Measurements from ENCODE around the gene CALN1. TPM values are rescaled to one million over a fixed set of nuclear protein-coding genes. Genes with fewer than 3 reads are reported as not detected.

Gene CALN1
- total and polyA plus RNA-seq, 11 donors: not detected

DNA sequence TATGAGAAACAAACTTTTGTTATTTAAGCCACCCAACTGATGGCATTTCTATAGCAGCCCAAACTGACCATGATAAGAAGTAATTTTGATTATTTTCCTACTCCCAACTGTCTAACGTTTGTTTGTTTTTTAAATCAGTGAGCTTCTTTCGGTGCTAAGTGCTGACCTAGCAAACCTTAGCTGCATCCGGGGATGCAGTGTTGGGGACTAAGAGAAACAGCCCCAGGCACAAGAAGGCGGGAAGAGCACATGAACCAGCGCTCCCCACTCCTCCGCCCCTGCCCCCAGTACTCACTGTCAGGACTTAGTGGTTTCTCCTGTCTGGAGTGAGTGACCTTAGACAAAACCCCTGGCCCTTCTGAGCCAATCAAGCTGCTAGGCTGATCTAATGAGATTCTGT is 168.8 kb downstream of the CALN1 start:
- H3K27me3 ChIP-seq: no peaks in the 10 kb centered on the region
- DNase-seq: no peak
- H3K4me1 ChIP-seq: no peaks in the 10 kb centered on the region
- no peak overlapping the region for H3K27ac ChIP-seq
- no peak for ATAC-seq
- peaks cover 0 to 12% (median 2%) of the 10 kb centered on the region in 12 donors for H3K9me3 ChIP-seq
- intact Hi-C loops (cut with DNase I): no loop called here
- no peak overlapping the region for H3K4me3 ChIP-seq
- H3K36me3 ChIP-seq: no peaks in the 10 kb centered on the region
- WGBS, 4 donors: 73 to 87% (median 84%) methylated on average over 6 of the region's 6 CpGs
- TF ChIP-seq, protein P1, sequence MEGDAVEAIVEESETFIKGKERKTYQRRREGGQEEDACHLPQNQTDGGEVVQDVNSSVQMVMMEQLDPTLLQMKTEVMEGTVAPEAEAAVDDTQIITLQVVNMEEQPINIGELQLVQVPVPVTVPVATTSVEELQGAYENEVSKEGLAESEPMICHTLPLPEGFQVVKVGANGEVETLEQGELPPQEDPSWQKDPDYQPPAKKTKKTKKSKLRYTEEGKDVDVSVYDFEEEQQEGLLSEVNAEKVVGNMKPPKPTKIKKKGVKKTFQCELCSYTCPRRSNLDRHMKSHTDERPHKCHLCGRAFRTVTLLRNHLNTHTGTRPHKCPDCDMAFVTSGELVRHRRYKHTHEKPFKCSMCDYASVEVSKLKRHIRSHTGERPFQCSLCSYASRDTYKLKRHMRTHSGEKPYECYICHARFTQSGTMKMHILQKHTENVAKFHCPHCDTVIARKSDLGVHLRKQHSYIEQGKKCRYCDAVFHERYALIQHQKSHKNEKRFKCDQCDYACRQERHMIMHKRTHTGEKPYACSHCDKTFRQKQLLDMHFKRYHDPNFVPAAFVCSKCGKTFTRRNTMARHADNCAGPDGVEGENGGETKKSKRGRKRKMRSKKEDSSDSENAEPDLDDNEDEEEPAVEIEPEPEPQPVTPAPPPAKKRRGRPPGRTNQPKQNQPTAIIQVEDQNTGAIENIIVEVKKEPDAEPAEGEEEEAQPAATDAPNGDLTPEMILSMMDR (IDR thresholded peaks at IDR 0.05): no peak
- no peak for TF ChIP-seq POLR2A (IDR thresholded peaks at IDR 0.05)

DNA sequence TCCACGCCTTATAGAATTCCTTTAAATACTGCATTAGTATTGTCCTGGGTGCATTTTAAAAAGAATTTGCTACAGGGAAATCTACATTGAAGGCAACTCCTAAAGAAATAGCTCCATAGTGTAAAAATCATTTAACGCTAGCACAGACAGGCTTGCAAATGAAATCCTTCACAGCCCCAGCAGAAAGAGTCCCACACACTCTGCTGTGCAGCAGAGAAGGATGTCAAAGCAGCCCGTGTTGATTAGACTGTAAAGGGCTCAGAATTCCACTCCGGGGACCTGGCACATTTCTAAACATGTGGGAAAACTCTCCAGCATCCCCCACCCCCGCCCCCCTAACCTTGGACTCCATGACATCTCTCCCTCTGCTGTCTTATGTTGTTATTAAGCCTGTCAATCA is 176.8 kb downstream of the CALN1 start:
- 55 to 73% (median 69%) methylated on average over 5 of the region's 5 CpGs for WGBS, 4 donors
- Histone ChIP-seq H3K9me3 (no peaks in the 10 kb centered on the region), H3K36me3 (no peaks in the 10 kb centered on the region), H3K4me3 (no peak overlapping the region), H3K4me1 (no peaks in the 10 kb centered on the region), H3K27ac (no peak overlapping the region), H3K27me3 (no peaks in the 10 kb centered on the region)
- TF ChIP-seq, protein P1 (IDR thresholded peaks at IDR 0.05): no peak
- TF ChIP-seq POLR2A (IDR thresholded peaks at IDR 0.05): no peak
- no peak for ATAC-seq
- DNase-seq: no peak
- intact Hi-C loops (cut with DNase I): no loop called here

DNA sequence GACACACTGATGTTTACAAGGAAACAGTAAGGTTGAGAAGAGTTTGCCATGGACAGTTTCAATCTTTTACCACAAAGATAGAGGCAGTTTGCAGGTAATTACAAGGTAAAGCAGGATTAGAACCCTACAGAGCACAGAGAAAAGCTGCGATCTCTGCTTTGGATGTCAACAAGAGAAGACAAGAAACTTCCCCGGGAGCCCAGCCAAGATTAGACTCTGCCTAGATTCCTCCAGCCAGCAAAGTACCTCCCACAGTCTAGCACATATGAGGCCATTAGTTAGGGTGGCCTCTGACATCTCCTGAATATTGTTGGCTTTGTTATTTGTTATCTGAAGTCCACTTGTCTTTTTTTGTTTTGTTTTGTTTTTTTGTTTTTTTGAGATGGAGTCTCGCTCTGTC is 178.1 kb downstream of the CALN1 start:
- DNase-seq (no peak), ATAC-seq (no peak)
- Histone ChIP-seq H3K27ac (no peak overlapping the region), H3K9me3 (no peaks in the 10 kb centered on the region), H3K36me3 (no peaks in the 10 kb centered on the region), H3K4me3 (no peak overlapping the region), H3K4me1 (no peaks in the 10 kb centered on the region), H3K27me3 (no peaks in the 10 kb centered on the region)
- intact Hi-C loops (cut with DNase I): no loop called here
- TF ChIP-seq POLR2A (IDR thresholded peaks at IDR 0.05): no peak
- TF ChIP-seq, protein P1 (IDR thresholded peaks at IDR 0.05): no peak
- 61 to 69% (median 66%) methylated on average over 3 of the region's 3 CpGs for WGBS, 4 donors

DNA sequence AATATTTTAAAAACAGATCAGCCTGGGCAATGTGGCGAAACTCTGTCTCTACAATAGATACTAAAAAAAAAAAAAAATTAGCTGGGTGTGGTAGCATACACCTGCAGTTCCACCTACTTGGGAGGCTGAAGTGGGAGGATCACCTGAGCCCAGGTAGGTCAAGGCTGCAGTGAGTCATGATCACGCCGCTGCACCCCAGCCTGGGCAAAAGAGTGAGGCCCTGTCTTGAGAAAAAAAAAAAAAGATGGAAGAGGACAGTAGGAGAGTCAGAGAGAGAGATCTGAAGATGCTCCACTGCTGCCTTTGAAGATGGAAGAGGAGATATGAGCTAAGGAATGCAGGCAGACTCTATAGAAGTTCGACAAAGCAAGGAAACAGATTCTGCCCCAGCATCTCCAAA is 181.9 kb downstream of the CALN1 start:
- Histone ChIP-seq H3K27ac (no peak overlapping the region), H3K27me3 (no peaks in the 10 kb centered on the region), H3K36me3 (no peaks in the 10 kb centered on the region), H3K9me3 (no peaks in the 10 kb centered on the region), H3K4me3 (no peak overlapping the region), H3K4me1 (no peaks in the 10 kb centered on the region)
- TF ChIP-seq, protein P1 (IDR thresholded peaks at IDR 0.05): no peak
- intact Hi-C loops (cut with DNase I): no loop called here
- 71 to 75% (median 73%) methylated on average over 4 of the region's 4 CpGs for WGBS, 4 donors
- ATAC-seq (no peak), DNase-seq (no peak)

Data from heart left ventricle (tissue), 16 donors.